Heart right ventricle (tissue), 16 donors: Measurements from ENCODE around the gene ST7. TPM values are rescaled to one million over a fixed set of nuclear protein-coding genes. Genes with fewer than 3 reads are reported as not detected.

Source experiments
- ATAC-seq, 8 donors: fragments of 200-7000 bp; cut with Tn5 transposase; one replicate each; pipeline ENCODE4 v1.9.1; 2020; ENCODE audit warnings: mild to moderate bottlenecking in 8 of 8, moderate library complexity in 8 of 8, moderate number of reproducible peaks in 1 of 8
- DNase-seq, 2 donors: peaks; one replicate each; pipeline ENCODE4 v3.0.0-alpha.2; 2020
- H3K27ac ChIP-seq, 10 donors: fragments of 200-600 bp; sonication (generic) in 2 of 10; one replicate each; pipeline versions ENCODE4 v1.5.0 to v1.8.0; 2020 to 2022; ENCODE audit warnings: mild to moderate bottlenecking in 3 of 10
- H3K27me3 ChIP-seq, 7 donors: fragments of 200-600 bp; one replicate each; pipeline ENCODE4 v1.8.0; 2021 to 2022; ENCODE audit warnings: mild to moderate bottlenecking in 2 of 7
- H3K36me3 ChIP-seq, 9 donors: fragments of 200-600 bp; sonication (generic) in 1 of 9; one replicate each; pipeline versions ENCODE4 v1.5.0 to v1.8.0; 2020 to 2022; ENCODE audit warnings: mild to moderate bottlenecking in 2 of 9
- H3K4me1 ChIP-seq, 9 donors: fragments of 200-600 bp; sonication (generic) in 1 of 9; one replicate each; pipeline versions ENCODE4 v1.5.0 to v1.8.0; 2020 to 2022; ENCODE audit warnings: mild to moderate bottlenecking in 4 of 9
- H3K4me3 ChIP-seq, 10 donors: fragments of 200-600 bp; sonication (generic) in 2 of 10; one replicate each; pipeline versions ENCODE4 v1.5.0 to v1.8.0; 2020 to 2022; ENCODE audit warnings: mild to moderate bottlenecking in 7 of 10, moderate library complexity in 2 of 10
- H3K9me3 ChIP-seq, 11 donors: fragments of 200-600 bp in 10 of 11; sonication (generic) in 2 of 11; one replicate each; pipeline versions ENCODE4 v1.5.0 to v1.8.0; 2013 to 2022; ENCODE audit warnings: mild to moderate bottlenecking in 2 of 11, control low read depth in 1 of 11, moderate library complexity in 1 of 11
- CTCF ChIP-seq, 9 donors: fragments of 200-600 bp; sonication (generic) in 2 of 9; IDR thresholded peaks; one replicate each; pipeline versions ENCODE4 v1.5.0 to v1.8.0; 2021 to 2022; ENCODE audit warnings: antibody characterized with exemption in 9 of 9, mild to moderate bottlenecking in 5 of 9, moderate library complexity in 1 of 9
- WGBS, 2 donors: extraction: QIAGEN DNeasy Blood & Tissue Kit; methylation state at CpG; one replicate each; pipeline ENCODE4 v1.1.7; 2013; ENCODE audit warnings: inconsistent platforms in 1 of 2; 5-methylcytosine and 5-hydroxymethylcytosine counted together
- intact Hi-C, 10 donors: fragments of 100-400 bp; cut with DNase I; formaldehyde crosslinking; loops; one replicate each; pipeline versions ENCODE4 v1.11.1 to v1.14.2; 2022
- polyA plus RNA-seq, 2 donors: library from polyadenylated mRNA; stranded (reverse); fragments of 200-250 nt; gene quantifications; one replicate each; pipeline ENCODE4 v1.2.3, GENCODE V29; 2013
- total RNA-seq, 10 donors: library from RNA; stranded (reverse); fragmentation: NEBNext Ultra II Directional in 3 of 10; extraction: Animal tissue kit (Norgen Biotek cat#: 25700) in 3 of 10; gene quantifications; one replicate each; pipeline versions ENCODE4 v1.2.1 to v1.2.4, GENCODE V29; 2021 to 2023
- donor health status: Arrhythmogenic right ventricular cardiomyopathy.
- donor health status: ischemic (EF 13 %, LVEDD 7.1; RV severe dilation, severe dysfunction).
- donor health status: healthy with polysubstance abuse.
- donor health status: DM: no; HTN: yes; CAD: no.
- donor health status: DM: no; HTN: no; CAD: no.
- donor health status: ischemic (EF 25% LVEDD 6.9; RV normal size, moderate dysfunction).
- donor health status: ischemic (EF 25% LVEDD 5.7; RV mildly dilated, moderate dysfunction).
- donor health status: healthy.
- donor health status: DM: yes; HTN: yes; CAD: no.
- donor health status: Ischemic cardiomyopathy.
- donor health status: ischemic (EF 35%, LVEDD 5.7; RV mildly dilated, moderate dysfunction).
- donor health status: nonischemic (EF 11% LVEDD 7.7; RV severe dilation, severe dysfunction).
- donor health status: DM: yes; HTN: yes; CAD: no.
- donor health status: PGD.
- donor health status: ischemic (EF 29% LVEDD 5.4; RV normal size, mild dysfunction).
- donor health status: nonischemic (EF 23%, LVEDD 6.1; RV moderate dilation, normal function).

The ST7 gene
- total and polyA plus RNA-seq, 12 donors, result 20.1 to 40.2 (median 23.4) TPM

DNA sequence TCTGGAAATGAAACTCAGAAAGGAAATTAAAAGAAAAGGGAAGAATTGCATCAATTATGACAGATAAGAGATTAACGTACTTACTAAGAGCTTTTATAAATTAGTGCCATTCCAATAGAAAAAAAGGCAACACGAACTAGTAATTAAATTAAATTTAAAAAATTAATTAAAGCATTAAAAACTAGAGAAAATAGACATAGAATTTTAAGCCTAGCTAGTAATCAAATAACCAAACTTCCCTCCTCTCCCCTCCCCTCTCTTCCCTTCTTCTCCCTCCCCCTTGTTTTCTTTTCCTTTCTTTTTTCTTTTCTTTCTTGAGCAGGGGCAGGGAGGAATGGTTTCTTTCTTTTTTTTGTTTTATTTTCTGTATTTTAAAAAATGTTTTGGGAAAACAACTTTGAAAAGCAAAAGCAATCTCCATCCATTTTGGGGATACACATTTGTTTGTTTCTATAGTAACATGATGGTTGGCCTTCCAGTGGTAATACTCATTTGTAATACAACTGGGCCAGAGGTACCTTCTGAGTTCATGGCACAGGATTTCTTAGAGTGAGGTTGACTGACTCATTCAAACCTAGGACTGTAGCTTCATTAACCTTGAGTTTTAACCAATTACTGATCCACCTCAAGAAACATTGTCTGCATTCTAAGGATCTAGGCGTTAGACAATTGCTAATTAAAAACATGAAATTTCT, 132.6 kb downstream of the ST7 start:
- no peak overlapping the region for H3K4me3 ChIP-seq
- H3K27me3 ChIP-seq, result no peaks in the 10 kb centered on the region
- DNase-seq (no peak), ATAC-seq (peak in 1 of 8 donors; percentile 47)
- peaks cover 3 to 60% (median 40%) of the 10 kb centered on the region in 9 donors for H3K4me1 ChIP-seq
- WGBS, 2 donors, result 80 to 82% methylated on average over 3 of the region's 3 CpGs
- intact Hi-C loops, result no loop called here
- no peaks in the 10 kb centered on the region for H3K9me3 ChIP-seq
- H3K27ac ChIP-seq, result peak overlapping the region in 3 of 10 donors; percentile 14 to 23 (median 20)
- H3K36me3 ChIP-seq, result no peaks in the 10 kb centered on the region
- no peak for TF ChIP-seq CTCF (IDR thresholded peaks at IDR 0.05)

DNA sequence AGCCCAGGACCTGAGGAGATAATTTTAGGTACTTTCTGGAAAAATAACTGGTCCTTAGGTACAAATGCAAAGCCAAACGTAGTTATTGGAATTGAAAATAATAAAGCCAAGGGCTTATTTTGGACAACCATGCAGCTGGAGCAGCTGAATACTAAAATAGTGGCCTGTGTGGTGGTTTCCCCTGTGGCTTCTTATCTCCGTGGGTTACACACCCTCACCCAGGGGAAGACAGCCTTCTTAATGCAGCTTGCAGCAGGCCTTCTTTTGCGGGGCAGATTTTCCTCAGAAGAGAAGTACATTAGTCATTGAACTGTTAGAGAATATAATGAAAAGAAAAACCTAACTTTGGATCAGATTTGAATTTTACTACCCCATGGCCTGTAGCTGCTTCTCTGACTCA, 133.5 kb downstream of the ST7 start:
- 52 to 63% methylated on average over 3 of the region's 3 CpGs for WGBS, 2 donors
- no peaks in the 10 kb centered on the region for H3K9me3 ChIP-seq
- no peak for TF ChIP-seq CTCF (IDR thresholded peaks at IDR 0.05)
- no peaks in the 10 kb centered on the region for H3K27me3 ChIP-seq
- DNase-seq, result no peak
- peak overlapping the region in 3 of 10 donors; percentile 2 to 23 (median 3) for H3K27ac ChIP-seq
- no peak overlapping the region for H3K4me3 ChIP-seq
- H3K4me1 ChIP-seq, result peaks cover 3 to 62% (median 41%) of the 10 kb centered on the region in 9 donors
- no peaks in the 10 kb centered on the region for H3K36me3 ChIP-seq
- ATAC-seq, result peak in 2 of 8 donors; percentile 30 to 40
- intact Hi-C loops, result no loop called here

DNA sequence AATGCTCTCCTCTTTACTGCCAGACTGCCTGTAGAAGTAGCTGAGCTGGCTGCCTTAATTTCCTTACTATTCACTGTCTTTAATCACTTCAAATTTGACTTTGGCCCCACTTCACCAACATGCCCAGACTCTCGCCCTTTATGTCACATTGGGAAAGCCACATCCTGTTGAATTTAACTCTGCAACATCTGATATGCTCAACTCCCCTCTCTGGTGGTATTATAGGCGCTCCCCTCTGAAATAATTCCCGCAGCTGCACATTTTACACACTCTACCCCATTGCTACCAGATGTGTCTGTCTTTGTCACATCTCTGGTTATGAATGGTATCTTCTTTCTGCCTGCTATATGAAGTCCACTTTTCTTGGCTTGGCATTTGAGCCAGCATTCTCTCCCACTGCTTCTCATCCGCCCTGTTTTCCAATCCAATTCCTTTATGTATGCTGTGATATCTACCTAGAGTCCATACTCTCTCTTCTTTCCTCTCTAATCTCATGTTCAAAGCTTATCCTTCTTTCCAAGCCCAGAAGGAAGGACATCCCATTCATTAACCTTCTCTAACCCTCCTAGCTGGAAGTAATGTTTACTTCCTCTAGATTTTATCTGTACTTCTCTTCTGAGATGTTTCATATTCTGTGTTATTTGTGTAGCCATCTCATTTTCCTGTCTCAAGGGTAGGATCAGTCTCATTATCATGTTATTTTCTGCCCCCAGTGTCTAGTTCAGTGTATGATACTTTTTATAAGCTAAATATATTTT, 134.5 kb downstream of the ST7 start:
- intact Hi-C loops, result no loop called here
- DNase-seq (no peak), ATAC-seq (no peak)
- Histone ChIP-seq H3K27me3 (no peaks in the 10 kb centered on the region), H3K4me1 (peaks cover 3 to 68% (median 46%) of the 10 kb centered on the region in 9 donors), H3K4me3 (no peak overlapping the region), H3K36me3 (no peaks in the 10 kb centered on the region), H3K9me3 (no peaks in the 10 kb centered on the region), H3K27ac (peak overlapping the region in 1 of 10 donors; percentile 23)
- TF ChIP-seq CTCF (IDR thresholded peaks at IDR 0.05), result no peak
- 86 to 87% methylated on average over 4 of the region's 4 CpGs for WGBS, 2 donors

DNA sequence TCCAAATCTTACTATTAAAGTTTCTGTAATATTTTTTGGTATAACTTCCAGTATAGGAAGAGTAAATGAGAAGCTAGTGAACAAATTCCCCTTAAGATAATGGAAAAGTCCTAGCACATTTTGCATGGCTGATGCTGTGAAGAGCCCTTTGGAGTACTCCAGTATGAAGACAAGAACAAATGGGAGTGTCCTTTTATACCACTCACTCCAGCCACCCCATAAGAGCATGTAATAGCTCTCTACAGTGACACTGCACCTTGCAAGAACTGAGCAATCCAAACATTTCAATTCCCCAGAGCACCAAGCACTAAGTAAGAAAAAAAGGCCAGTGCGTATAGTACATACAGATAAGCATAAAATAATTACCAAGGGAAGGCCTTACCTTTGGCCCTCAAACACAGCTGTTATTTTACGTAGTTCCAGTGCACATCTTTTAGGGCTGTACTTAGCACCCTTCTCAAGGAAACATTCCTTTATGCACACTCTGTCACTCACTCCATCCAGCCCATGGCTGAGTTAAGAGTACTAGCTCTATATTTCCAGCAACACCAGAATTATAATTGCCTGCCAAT, 135.4 kb downstream of the ST7 start:
- no peak for DNase-seq
- peaks cover 3 to 63% (median 38%) of the 10 kb centered on the region in 9 donors for H3K4me1 ChIP-seq

More for the DNA sequence above, 135.4 kb downstream of the ST7 start:
- H3K36me3 ChIP-seq, result no peaks in the 10 kb centered on the region
- WGBS, 2 donors, result 85 to 88% methylated on average over 2 of the region's 2 CpGs
- no peaks in the 10 kb centered on the region for H3K9me3 ChIP-seq
- intact Hi-C loops, result no loop called here
- no peak overlapping the region for H3K4me3 ChIP-seq
- H3K27me3 ChIP-seq, result no peaks in the 10 kb centered on the region
- no peak overlapping the region for H3K27ac ChIP-seq
- no peak for ATAC-seq
- no peak for TF ChIP-seq CTCF (IDR thresholded peaks at IDR 0.05)
